Endometrial microvascular endothelial cells (primary cell): ENCODE results near the gene NTF4. TPM values are rescaled to one million over a fixed set of nuclear protein-coding genes. Genes with fewer than 3 reads are reported as not detected.

Experiments used
- in situ Hi-C: cut with HindIII; loops from 2 replicates; pipeline ENCODE4 v1.10.0; 2017; ENCODE audit warnings: low sequenced_read_pairs, low pct_unique_long_range_greater_than_20kb; ENCODE audit errors: inconsistent ontology term
- total RNA-seq: library from RNA; depleted of rRNA; stranded (reverse); fragments of >200 nt; gene quantifications from one replicate; pipeline ENCODE4 v1.2.3, GENCODE V29; 2015; ENCODE audit errors: inconsistent ontology term

The NTF4 gene
- not detected for total RNA-seq

GRCh38 chr19:49064768-49065611 lies at the start of gene NTF4:
Gene NTF4, minus strand, starts transcription at chr19:49064818. Its CDS starts 2,821 bp downstream, at chr19:49061997.
- in situ Hi-C loops = no loop called here

- in situ Hi-C loops = no loop called here
Measured at GRCh38 chr19:49113762-49114629, 49.4 kb upstream of the NTF4 start, which contains the start of gene LIN7B. Gene LIN7B, plus strand, starts transcription at chr19:49114370. Its CDS starts 35 bp downstream, at chr19:49114405.

- in situ Hi-C loops = no loop called here
Measured at GRCh38 chr19:49111218-49111998, 46.8 kb upstream of the NTF4 start.

- in situ Hi-C loops = no loop called here
Measured at GRCh38 chr19:49110567-49110966, 45.9 kb upstream of the NTF4 start.

GRCh38 chr19:49109569-49110233 lies 45.1 kb upstream of the NTF4 start:
- in situ Hi-C loops = no loop called here

GRCh38 chr19:49109051-49109450 lies 44.4 kb upstream of the NTF4 start:
- in situ Hi-C loops = no loop called here

GRCh38 chr19:49107625-49108459 lies 43.2 kb upstream of the NTF4 start:
- in situ Hi-C loops = no loop called here

- in situ Hi-C loops = no loop called here
Measured at GRCh38 chr19:49106648-49107135, 42.1 kb upstream of the NTF4 start.

- in situ Hi-C loops = no loop called here
Measured at GRCh38 chr19:49104229-49104864, 39.7 kb upstream of the NTF4 start.

- in situ Hi-C loops = no loop called here
Measured at GRCh38 chr19:49103331-49104085, 38.9 kb upstream of the NTF4 start.

- in situ Hi-C loops = no loop called here
Measured at GRCh38 chr19:49102303-49102702, 37.7 kb upstream of the NTF4 start.

GRCh38 chr19:49101160-49101559 lies 36.5 kb upstream of the NTF4 start:
- in situ Hi-C loops = no loop called here

GRCh38 chr19:49098795-49099194 lies 34.2 kb upstream of the NTF4 start:
- in situ Hi-C loops = no loop called here

- in situ Hi-C loops = no loop called here
Measured at GRCh38 chr19:49097453-49098288, 33.1 kb upstream of the NTF4 start.
